Fibroblast of lung (primary cell): ENCODE data around the gene ACAD11. TPM values are rescaled to one million over a fixed set of nuclear protein-coding genes. Genes with fewer than 3 reads are reported as not detected.

Source experiments
- DNase-seq, 2 donors: peaks; one replicate each; pipeline versions ENCODE4 v3.0.0 to v3.0.0-alpha.2; 2010; ENCODE audit warnings: low read depth in 2 of 2
- H2AFZ ChIP-seq: 2 replicates; pipeline ENCODE4 v1.5.1; 2012; ENCODE audit warnings: low read length, control low read depth, inconsistent platforms
- H3K27ac ChIP-seq: 2 replicates; pipeline ENCODE4 v1.5.1; 2011; ENCODE audit warnings: low read length, control low read depth; ENCODE audit not compliant: insufficient read depth
- H3K27me3 ChIP-seq: 2 replicates; pipeline ENCODE4 v1.5.1; 2011; ENCODE audit warnings: mild to moderate bottlenecking, low read length; ENCODE audit not compliant: control insufficient read depth, insufficient read depth
- H3K36me3 ChIP-seq: 2 replicates; pipeline ENCODE4 v1.5.1; 2011; ENCODE audit warnings: low read length; ENCODE audit not compliant: control insufficient read depth, insufficient read depth
- H3K4me1 ChIP-seq: 2 replicates; pipeline ENCODE4 v1.5.1; 2011; ENCODE audit warnings: low read length; ENCODE audit not compliant: control insufficient read depth, insufficient read depth; ENCODE audit errors: extremely low read depth
- H3K4me2 ChIP-seq: 2 replicates; pipeline ENCODE4 v1.5.1; 2011; ENCODE audit warnings: low read length, control low read depth; ENCODE audit not compliant: insufficient read depth; ENCODE audit errors: extremely low read depth
- H3K4me3 ChIP-seq, 4 experiments: fragments of 200-600 bp in 1 of 4; sonication (generic) in 1 of 4; replicated peaks in 1 of 4; 2 replicates each; pipeline ENCODE4 v1.5.1; 2011 to 2016; ENCODE audit warnings: low read length in 4 of 4, low read depth in 3 of 4, mild to moderate bottlenecking in 3 of 4, control low read depth in 2 of 4, inconsistent platforms in 1 of 4, mixed read lengths in 1 of 4; ENCODE audit not compliant: insufficient read depth in 1 of 4; ENCODE audit errors: control extremely low read depth in 1 of 4
- H3K79me2 ChIP-seq: 2 replicates; pipeline ENCODE4 v1.5.1; 2012; ENCODE audit warnings: mild to moderate bottlenecking, low read length, inconsistent platforms; ENCODE audit not compliant: control insufficient read depth, insufficient read depth
- H3K9ac ChIP-seq: 2 replicates; pipeline ENCODE4 v1.5.1; 2011; ENCODE audit warnings: mild to moderate bottlenecking, low read length, control low read depth; ENCODE audit not compliant: insufficient read depth
- H3K9me3 ChIP-seq: 2 replicates; pipeline ENCODE4 v1.5.1; 2012; ENCODE audit warnings: low read depth, low read length; ENCODE audit not compliant: control insufficient read depth, insufficient read depth
- H4K20me1 ChIP-seq: 2 replicates; pipeline ENCODE4 v1.5.1; 2011; ENCODE audit warnings: low read length; ENCODE audit not compliant: control insufficient read depth, insufficient read depth; ENCODE audit errors: extremely low read depth
- EZH2 ChIP-seq: IDR thresholded peaks from 2 replicates; pipeline ENCODE4 v1.5.1; 2012; ENCODE audit warnings: low read length, control low read depth, mild to moderate bottlenecking; ENCODE audit errors: missing control alignments
- polyA plus RNA-seq, 2 donors: library from polyadenylated mRNA; depleted of rRNA in 1 of 2; stranded (reverse) in 1 of 2; unstranded in 1 of 2; fragments of >200 nt; gene quantifications; 2 replicates each; pipeline ENCODE4 v1.2.1, GENCODE V29; 2011 to 2012; ENCODE audit warnings: missing spikeins in 1 of 2
- total RNA-seq: library from RNA; depleted of rRNA; stranded (reverse); fragments of >200 nt; gene quantifications from 2 replicates; pipeline ENCODE4 v1.2.1, GENCODE V29; 2014
- TF ChIP-seq, protein P1 (sequence below), 2 donors: IDR thresholded peaks in 1 of 2; conservative IDR thresholded peaks in 1 of 2; 1 replicate in 1 of 2; 2 replicates in 1 of 2; pipeline ENCODE4 v1.5.1; 2011 to 2012; ENCODE audit warnings: low read length in 2 of 2, control low read depth in 1 of 2, inconsistent platforms in 1 of 2, low read depth in 1 of 2, mild to moderate bottlenecking in 1 of 2

ACAD11 gene
- total and polyA plus RNA-seq, 2 donors (not counting 1 experiment from before 2014, with no cell fraction given): 27.9 to 101 TPM

DNA sequence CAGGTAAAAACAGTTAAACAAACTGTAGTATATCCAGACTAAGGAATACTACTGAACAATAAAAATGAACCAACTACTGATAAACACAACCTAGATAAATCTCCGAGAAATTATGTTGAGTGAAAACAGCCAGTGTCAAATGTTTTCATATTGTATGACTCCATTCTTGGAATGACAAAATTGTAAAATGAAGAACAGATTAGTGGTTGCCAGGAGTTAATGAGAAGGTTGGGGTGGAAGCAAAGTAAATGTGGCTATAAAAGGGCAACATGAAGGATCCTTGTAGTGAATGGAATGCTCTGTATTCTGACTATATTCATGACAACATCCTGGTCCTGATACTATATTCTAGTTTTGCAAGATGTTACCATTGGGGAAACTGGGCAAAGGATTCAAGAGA, 90.0 kb downstream of the ACAD11 start:
- Histone ChIP-seq H3K4me2 (no peak overlapping the region), H3K4me3 (no peak overlapping the region), H3K27me3 (no peaks in the 10 kb centered on the region), H3K4me1 (no peaks in the 10 kb centered on the region), H4K20me1 (no peaks in the 10 kb centered on the region), H3K9ac (no peak overlapping the region), H2AFZ (no peak overlapping the region), H3K36me3 (no peaks in the 10 kb centered on the region), H3K9me3 (no peaks in the 10 kb centered on the region), H3K27ac (no peak overlapping the region), H3K79me2 (no peaks in the 10 kb centered on the region)
- peak in 1 of 2 donors; percentile 50 for DNase-seq
- TF ChIP-seq, protein P1, sequence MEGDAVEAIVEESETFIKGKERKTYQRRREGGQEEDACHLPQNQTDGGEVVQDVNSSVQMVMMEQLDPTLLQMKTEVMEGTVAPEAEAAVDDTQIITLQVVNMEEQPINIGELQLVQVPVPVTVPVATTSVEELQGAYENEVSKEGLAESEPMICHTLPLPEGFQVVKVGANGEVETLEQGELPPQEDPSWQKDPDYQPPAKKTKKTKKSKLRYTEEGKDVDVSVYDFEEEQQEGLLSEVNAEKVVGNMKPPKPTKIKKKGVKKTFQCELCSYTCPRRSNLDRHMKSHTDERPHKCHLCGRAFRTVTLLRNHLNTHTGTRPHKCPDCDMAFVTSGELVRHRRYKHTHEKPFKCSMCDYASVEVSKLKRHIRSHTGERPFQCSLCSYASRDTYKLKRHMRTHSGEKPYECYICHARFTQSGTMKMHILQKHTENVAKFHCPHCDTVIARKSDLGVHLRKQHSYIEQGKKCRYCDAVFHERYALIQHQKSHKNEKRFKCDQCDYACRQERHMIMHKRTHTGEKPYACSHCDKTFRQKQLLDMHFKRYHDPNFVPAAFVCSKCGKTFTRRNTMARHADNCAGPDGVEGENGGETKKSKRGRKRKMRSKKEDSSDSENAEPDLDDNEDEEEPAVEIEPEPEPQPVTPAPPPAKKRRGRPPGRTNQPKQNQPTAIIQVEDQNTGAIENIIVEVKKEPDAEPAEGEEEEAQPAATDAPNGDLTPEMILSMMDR (conservative IDR thresholded peaks at IDR 0.05 in 1 of 2, IDR thresholded peaks at IDR 0.05 in 1 of 2; ENCODE audit: low read depth in 1 of 2, low read length in 2 of 2): no peak
- TF ChIP-seq EZH2: no peak

DNA sequence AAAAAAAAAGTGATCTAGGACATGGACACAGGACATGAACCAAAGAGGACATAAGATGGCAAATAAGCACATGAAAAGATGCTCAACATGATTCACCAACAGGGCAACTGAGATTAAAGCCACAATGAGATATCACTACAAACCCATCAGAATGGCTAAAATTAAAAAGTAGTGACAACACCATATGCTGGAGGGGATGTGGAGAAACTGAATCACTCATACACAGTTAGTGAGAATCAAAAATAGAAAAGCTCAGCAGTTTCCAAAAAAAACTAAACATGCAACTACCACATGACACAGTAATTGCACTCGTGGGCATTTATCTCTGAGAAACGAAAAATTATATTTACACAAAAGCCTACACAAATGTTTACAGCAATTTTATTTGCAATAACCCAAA, 90.5 kb downstream of the ACAD11 start:
- Histone ChIP-seq H2AFZ (no peak overlapping the region), H3K27me3 (no peaks in the 10 kb centered on the region), H4K20me1 (no peaks in the 10 kb centered on the region), H3K4me2 (no peak overlapping the region), H3K79me2 (no peaks in the 10 kb centered on the region), H3K4me3 (no peak overlapping the region), H3K36me3 (no peaks in the 10 kb centered on the region), H3K4me1 (no peaks in the 10 kb centered on the region), H3K9me3 (no peaks in the 10 kb centered on the region), H3K9ac (no peak overlapping the region), H3K27ac (no peak overlapping the region)
- TF ChIP-seq, protein P1 (conservative IDR thresholded peaks at IDR 0.05 in 1 of 2, IDR thresholded peaks at IDR 0.05 in 1 of 2; ENCODE audit: low read depth in 1 of 2, low read length in 2 of 2): no peak
- TF ChIP-seq EZH2: no peak
- DNase-seq: peak in 1 of 2 donors; percentile 29

DNA sequence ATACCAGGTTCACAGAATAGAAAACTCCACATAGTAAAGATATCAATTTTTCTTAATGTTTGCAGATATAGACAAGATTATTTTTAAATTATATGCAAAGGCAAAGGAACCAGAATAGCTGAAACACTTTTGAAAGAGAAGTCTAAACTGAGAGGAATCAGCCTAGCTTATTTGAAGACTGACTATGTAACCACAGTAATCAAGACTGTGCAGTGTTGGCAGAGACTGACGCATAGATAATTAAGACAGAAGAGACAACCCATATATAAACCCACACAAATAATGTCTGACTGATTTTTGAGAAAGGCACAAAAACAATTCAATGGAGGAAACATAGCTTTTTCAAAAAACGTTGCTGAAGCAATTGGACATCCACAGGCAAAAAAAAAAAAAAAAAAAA, 91.2 kb downstream of the ACAD11 start:
- Histone ChIP-seq H3K27ac (no peak overlapping the region), H4K20me1 (no peaks in the 10 kb centered on the region), H3K4me3 (no peak overlapping the region), H3K79me2 (no peaks in the 10 kb centered on the region), H2AFZ (no peak overlapping the region), H3K4me2 (no peak overlapping the region), H3K4me1 (no peaks in the 10 kb centered on the region), H3K36me3 (no peaks in the 10 kb centered on the region), H3K27me3 (no peaks in the 10 kb centered on the region), H3K9me3 (no peaks in the 10 kb centered on the region), H3K9ac (no peak overlapping the region)
- no peak for TF ChIP-seq EZH2
- TF ChIP-seq, protein P1 (conservative IDR thresholded peaks at IDR 0.05 in 1 of 2, IDR thresholded peaks at IDR 0.05 in 1 of 2; ENCODE audit: low read depth in 1 of 2, low read length in 2 of 2): no peak
- no peak for DNase-seq
